H9 (cell line): ENCODE data around the gene WEE2. TPM values are rescaled to one million over a fixed set of nuclear protein-coding genes. Genes with fewer than 3 reads are reported as not detected.

Experiments used
- DNase-seq: peaks from one replicate; pipeline ENCODE4 v3.0.0-alpha.2; 2017
- H2AFZ ChIP-seq: one replicate; pipeline ENCODE4 v1.6.1; 2013; ENCODE audit warnings: mild to moderate bottlenecking, low read length, control low read depth, moderate library complexity
- H2AK5ac ChIP-seq: 2 replicates; pipeline ENCODE4 v1.6.1; 2013; ENCODE audit warnings: low read length, control low read depth, mixed read lengths; ENCODE audit not compliant: insufficient read length
- H2BK120ac ChIP-seq: one replicate; pipeline ENCODE4 v1.6.1; 2013; ENCODE audit warnings: low read depth, mild to moderate bottlenecking, low read length, control low read depth, inconsistent platforms; ENCODE audit not compliant: poor library complexity, severe bottlenecking
- H2BK12ac ChIP-seq: 2 replicates; pipeline ENCODE4 v1.6.1; 2013; ENCODE audit warnings: low read length, control low read depth, mixed read lengths, low read depth; ENCODE audit not compliant: insufficient read length
- H2BK15ac ChIP-seq: 2 replicates; pipeline ENCODE4 v1.6.1; 2013; ENCODE audit warnings: low read depth, low read length, control low read depth
- H2BK20ac ChIP-seq: one replicate; pipeline ENCODE4 v1.6.1; 2013; ENCODE audit warnings: low read depth, mild to moderate bottlenecking, low read length, control low read depth, inconsistent platforms; ENCODE audit not compliant: poor library complexity, severe bottlenecking
- H2BK5ac ChIP-seq: 2 replicates; pipeline ENCODE4 v1.6.1; 2013; ENCODE audit warnings: low read length, control low read depth, mixed read lengths; ENCODE audit not compliant: insufficient read length
- H3K14ac ChIP-seq: 2 replicates; pipeline ENCODE4 v1.6.1; 2013; ENCODE audit warnings: low read length, control low read depth; ENCODE audit not compliant: insufficient read depth
- H3K18ac ChIP-seq: 2 replicates; pipeline ENCODE4 v1.6.1; 2013; ENCODE audit warnings: low read depth, mild to moderate bottlenecking, mixed read lengths, low read length, control low read depth; ENCODE audit not compliant: insufficient read length
- H3K23ac ChIP-seq: 2 replicates; pipeline ENCODE4 v1.6.1; 2013; ENCODE audit warnings: low read length, control low read depth, mixed read lengths, low read depth; ENCODE audit not compliant: insufficient read length
- H3K23me2 ChIP-seq: 2 replicates; pipeline ENCODE4 v1.6.1; 2013; ENCODE audit warnings: low read depth, mild to moderate bottlenecking, mixed read lengths, low read length, control low read depth; ENCODE audit not compliant: insufficient read length, poor library complexity, severe bottlenecking
- H3K27ac ChIP-seq: 2 replicates; pipeline ENCODE4 v1.5.1; 2013; ENCODE audit warnings: low read length, control low read depth, mixed read lengths, low read depth; ENCODE audit not compliant: insufficient read length
- H3K27me3 ChIP-seq: 2 replicates; pipeline ENCODE4 v1.6.1; 2013; ENCODE audit warnings: low read length, control low read depth, inconsistent platforms; ENCODE audit not compliant: insufficient read depth
- H3K4ac ChIP-seq: 2 replicates; pipeline ENCODE4 v1.6.1; 2013; ENCODE audit warnings: low read depth, mild to moderate bottlenecking, control low read depth, inconsistent platforms, low read length, moderate library complexity
- H3K4me1 ChIP-seq: 2 replicates; pipeline ENCODE4 v1.6.1; 2013; ENCODE audit warnings: low read length, control low read depth, inconsistent platforms; ENCODE audit not compliant: insufficient read depth
- H3K4me2 ChIP-seq: 2 replicates; pipeline ENCODE4 v1.6.1; 2013; ENCODE audit warnings: low read length, control low read depth, mixed read lengths; ENCODE audit not compliant: insufficient read length, insufficient read depth
- H3K56ac ChIP-seq: 2 replicates; pipeline ENCODE4 v1.6.1; 2013; ENCODE audit warnings: low read depth, mild to moderate bottlenecking, mixed read lengths, low read length, control low read depth; ENCODE audit not compliant: insufficient read length
- H3K79me1 ChIP-seq: 2 replicates; pipeline ENCODE4 v1.6.1; 2013; ENCODE audit warnings: low read depth, mild to moderate bottlenecking, moderate library complexity, low read length, control low read depth, inconsistent platforms; ENCODE audit not compliant: insufficient read depth, poor library complexity, severe bottlenecking
- H3K79me2 ChIP-seq: 2 replicates; pipeline ENCODE4 v1.6.1; 2013; ENCODE audit warnings: low read length, control low read depth, inconsistent platforms; ENCODE audit not compliant: insufficient read depth
- H3K9ac ChIP-seq: 2 replicates; pipeline ENCODE4 v1.6.1; 2013; ENCODE audit warnings: low read length, control low read depth, mixed read lengths; ENCODE audit not compliant: insufficient read length; ENCODE audit errors: extremely low read depth
- H3K9me3 ChIP-seq: one replicate; pipeline ENCODE4 v1.6.1; 2013; ENCODE audit warnings: low read depth, low read length, inconsistent platforms; ENCODE audit not compliant: control insufficient read depth
- H3T11ph ChIP-seq: one replicate; pipeline ENCODE4 v1.6.1; 2013; ENCODE audit warnings: mild to moderate bottlenecking, low read length, control low read depth, inconsistent platforms
- H4K20me1 ChIP-seq: one replicate; pipeline ENCODE4 v1.6.1; 2013; ENCODE audit not compliant: control insufficient read depth, insufficient read length, insufficient read depth
- H4K5ac ChIP-seq: 2 replicates; pipeline ENCODE4 v1.6.1; 2013; ENCODE audit warnings: low read depth, mild to moderate bottlenecking, mixed read lengths, low read length, control low read depth; ENCODE audit not compliant: insufficient read length
- H4K8ac ChIP-seq: replicated peaks from 2 replicates; pipeline ENCODE4 v1.6.1; 2013; ENCODE audit warnings: low read length, control low read depth, mixed read lengths, low read depth; ENCODE audit not compliant: insufficient read length
- H4K91ac ChIP-seq: 2 replicates; pipeline ENCODE4 v1.6.1; 2013; ENCODE audit warnings: low read depth, mild to moderate bottlenecking, moderate library complexity, mixed read lengths, low read length, control low read depth; ENCODE audit not compliant: insufficient read length
- H3K27ac Mint-ChIP-seq, 3 experiments: 2 replicates in 2 of 3; 3 replicates in 1 of 3; pipeline ENCODE4 v1.8.0; 2020 to 2021; ENCODE audit warnings: mixed read lengths in 3 of 3, mild to moderate bottlenecking in 1 of 3, moderate library complexity in 1 of 3
- H3K27me3 Mint-ChIP-seq: 2 replicates; pipeline ENCODE4 v1.8.0; 2021; ENCODE audit warnings: low read depth, mild to moderate bottlenecking, moderate library complexity, mixed read lengths
- H3K36me3 Mint-ChIP-seq, 3 experiments: 2 replicates in 2 of 3; 3 replicates in 1 of 3; pipeline ENCODE4 v1.8.0; 2020 to 2021; ENCODE audit warnings: low read depth in 3 of 3, mixed read lengths in 3 of 3; ENCODE audit not compliant: insufficient read depth in 1 of 3
- H3K4me1 Mint-ChIP-seq, 2 experiments: 2 replicates each; pipeline ENCODE4 v1.8.0; 2020; ENCODE audit warnings: mixed read lengths in 2 of 2
- H3K4me3 Mint-ChIP-seq, 2 experiments: 2 replicates in 1 of 2; 3 replicates in 1 of 2; pipeline ENCODE4 v1.8.0; 2020 to 2021; ENCODE audit warnings: mild to moderate bottlenecking in 2 of 2, mixed read lengths in 2 of 2, moderate library complexity in 1 of 2
- H3K9me3 Mint-ChIP-seq, 2 experiments: 2 replicates in 1 of 2; 3 replicates in 1 of 2; pipeline ENCODE4 v1.8.0; 2020; ENCODE audit warnings: mild to moderate bottlenecking in 2 of 2, mixed read lengths in 2 of 2, moderate library complexity in 1 of 2
- WGBS: extraction: QIAGEN DNeasy Blood & Tissue Kit; methylation state at CpG from one replicate; pipeline ENCODE4 v1.1.7; 2013; ENCODE audit warnings: missing lambda C conversion rate, low lambda C conversion rate, mixed read lengths; ENCODE audit not compliant: insufficient read length; ENCODE audit errors: extremely low coverage; 5-methylcytosine and 5-hydroxymethylcytosine counted together
- total RNA-seq: library from RNA; stranded (reverse); gene quantifications from 2 replicates; pipeline ENCODE4 v1.2.1, GENCODE V29; 2021
- TF ChIP-seq, protein P1 (sequence below): fragments of 200-600 bp; sonication (generic); conservative IDR thresholded peaks from 3 replicates; pipeline ENCODE4 v1.8.0; 2021; ENCODE audit warnings: antibody characterized with exemption, mild to moderate bottlenecking

Gene WEE2
- total RNA-seq, 1 experiment from 2014 or later = not detected

DNA sequence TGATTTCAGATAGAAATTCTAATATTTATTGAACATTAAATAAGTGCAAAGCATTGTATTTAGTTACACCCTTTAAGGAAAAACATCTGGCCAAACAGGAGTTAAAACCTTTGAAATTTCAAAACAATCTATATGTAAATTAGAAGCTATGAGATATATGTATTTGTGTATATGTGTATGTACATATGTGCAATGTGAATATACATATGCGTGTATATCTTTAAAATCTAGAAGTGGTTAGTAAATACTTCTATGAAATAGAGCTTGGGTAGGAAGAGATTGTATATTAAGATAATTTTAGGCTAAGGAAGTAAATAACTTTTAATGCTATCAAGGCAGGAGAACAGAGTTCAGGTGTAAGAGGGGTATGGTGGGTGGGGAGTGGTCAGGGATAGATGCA lies 9.3 kb downstream of the WEE2 start:
- no peak overlapping the region for H3K18ac ChIP-seq
- H3K14ac ChIP-seq = no peak overlapping the region
- no peaks in the 10 kb centered on the region for H3K79me1 ChIP-seq
- H4K20me1 ChIP-seq = peaks cover 2% of the 10 kb centered on the region
- H3K56ac ChIP-seq = no peak overlapping the region
- H3K27me3 ChIP-seq = no peaks in the 10 kb centered on the region
- H2BK5ac ChIP-seq = no peak overlapping the region
- no peak overlapping the region for H4K8ac ChIP-seq
- H3K27ac Mint-ChIP-seq = no peak overlapping the region
- H3K9me3 ChIP-seq = no peaks in the 10 kb centered on the region
- no peak overlapping the region for H2BK15ac ChIP-seq
- H3K9me3 Mint-ChIP-seq = no peaks in the 10 kb centered on the region
- no peak overlapping the region for H2BK120ac ChIP-seq
- TF ChIP-seq, protein P1, sequence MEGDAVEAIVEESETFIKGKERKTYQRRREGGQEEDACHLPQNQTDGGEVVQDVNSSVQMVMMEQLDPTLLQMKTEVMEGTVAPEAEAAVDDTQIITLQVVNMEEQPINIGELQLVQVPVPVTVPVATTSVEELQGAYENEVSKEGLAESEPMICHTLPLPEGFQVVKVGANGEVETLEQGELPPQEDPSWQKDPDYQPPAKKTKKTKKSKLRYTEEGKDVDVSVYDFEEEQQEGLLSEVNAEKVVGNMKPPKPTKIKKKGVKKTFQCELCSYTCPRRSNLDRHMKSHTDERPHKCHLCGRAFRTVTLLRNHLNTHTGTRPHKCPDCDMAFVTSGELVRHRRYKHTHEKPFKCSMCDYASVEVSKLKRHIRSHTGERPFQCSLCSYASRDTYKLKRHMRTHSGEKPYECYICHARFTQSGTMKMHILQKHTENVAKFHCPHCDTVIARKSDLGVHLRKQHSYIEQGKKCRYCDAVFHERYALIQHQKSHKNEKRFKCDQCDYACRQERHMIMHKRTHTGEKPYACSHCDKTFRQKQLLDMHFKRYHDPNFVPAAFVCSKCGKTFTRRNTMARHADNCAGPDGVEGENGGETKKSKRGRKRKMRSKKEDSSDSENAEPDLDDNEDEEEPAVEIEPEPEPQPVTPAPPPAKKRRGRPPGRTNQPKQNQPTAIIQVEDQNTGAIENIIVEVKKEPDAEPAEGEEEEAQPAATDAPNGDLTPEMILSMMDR = no peak
- H3T11ph ChIP-seq = no peak overlapping the region
- no peak overlapping the region for H2AFZ ChIP-seq
- no peak overlapping the region for H2BK20ac ChIP-seq
- H3K9ac ChIP-seq = no peak overlapping the region
- H3K4me1 ChIP-seq = no peaks in the 10 kb centered on the region
- no peak overlapping the region for H3K27ac ChIP-seq
- H3K4me3 Mint-ChIP-seq = no peak overlapping the region
- H3K4me2 ChIP-seq = no peak overlapping the region
- H4K91ac ChIP-seq = no peak overlapping the region
- peaks cover 8 to 20% of the 10 kb centered on the region in 2 experiments for H3K4me1 Mint-ChIP-seq
- no peaks in the 10 kb centered on the region for H3K36me3 Mint-ChIP-seq
- peaks cover 2% of the 10 kb centered on the region; the same call in 1 of the 2 replicates for H3K27me3 Mint-ChIP-seq
- WGBS = no CpG with 5 or more reads among the region's 1 CpG
- DNase-seq = no peak
- H4K5ac ChIP-seq = no peak overlapping the region
- H2BK12ac ChIP-seq = no peak overlapping the region
- H2AK5ac ChIP-seq = no peak overlapping the region
- H3K79me2 ChIP-seq = no peaks in the 10 kb centered on the region
- H3K4ac ChIP-seq = no peak overlapping the region
- no peaks in the 10 kb centered on the region for H3K23me2 ChIP-seq
- H3K23ac ChIP-seq = no peak overlapping the region
